ENCODE results near the gene LRMDA. TPM values are rescaled to one million over a fixed set of nuclear protein-coding genes. Genes with fewer than 3 reads are reported as not detected.
"Not testable (repeated sequence)": the region's sequence is repeated elsewhere in the genome, so short reads cannot be mapped to it uniquely, and the experiment has no call there.

LRMDA gene
- total RNA-seq, 1 donor from 2014 or later: not detected

- intact Hi-C loops (cut with micrococcal nuclease): no loop called here
These were observed 301.9 kb downstream of the LRMDA start for GRCh38 chr10:75733135-75733890.

GRCh38 chr10:75736151-75736640 lies 304.8 kb downstream of the LRMDA start:
- intact Hi-C loops (cut with micrococcal nuclease): no loop called here

- intact Hi-C loops (cut with micrococcal nuclease): no loop called here
These were observed 305.6 kb downstream of the LRMDA start for GRCh38 chr10:75736889-75737579.

- intact Hi-C loops (cut with micrococcal nuclease): no loop called here
These were observed 306.1 kb downstream of the LRMDA start for GRCh38 chr10:75737580-75737949.

- intact Hi-C loops (cut with micrococcal nuclease): no loop called here
These were observed 307.5 kb downstream of the LRMDA start for GRCh38 chr10:75738924-75739323.

GRCh38 chr10:75739414-75740143 lies 308.2 kb downstream of the LRMDA start:
- intact Hi-C loops (cut with micrococcal nuclease): no loop called here

- intact Hi-C loops (cut with micrococcal nuclease): no loop called here
These were observed 309.1 kb downstream of the LRMDA start for GRCh38 chr10:75740541-75740940.

- intact Hi-C loops (cut with micrococcal nuclease): no loop called here
These were observed 310.9 kb downstream of the LRMDA start for GRCh38 chr10:75742355-75742754.

- intact Hi-C loops (cut with micrococcal nuclease): no loop called here
These were observed 311.9 kb downstream of the LRMDA start for GRCh38 chr10:75743291-75743778.

- intact Hi-C loops (cut with micrococcal nuclease): no loop called here
These were observed 312.8 kb downstream of the LRMDA start for GRCh38 chr10:75744261-75744660.

- intact Hi-C loops (cut with micrococcal nuclease): no loop called here
These were observed 314.9 kb downstream of the LRMDA start for GRCh38 chr10:75746356-75746755.

- intact Hi-C loops (cut with micrococcal nuclease): not testable (repeated sequence)
These were observed 318.9 kb downstream of the LRMDA start for GRCh38 chr10:75750093-75750875.

GRCh38 chr10:75751232-75751631 lies 319.8 kb downstream of the LRMDA start:
- intact Hi-C loops (cut with micrococcal nuclease): no loop called here

GRCh38 chr10:75753621-75754020 lies 322.2 kb downstream of the LRMDA start:
- intact Hi-C loops (cut with micrococcal nuclease): no loop called here

- intact Hi-C loops (cut with micrococcal nuclease): no loop called here
These were observed 322.8 kb downstream of the LRMDA start for GRCh38 chr10:75754096-75754831.

- intact Hi-C loops (cut with micrococcal nuclease): no loop called here
These were observed 324.1 kb downstream of the LRMDA start for GRCh38 chr10:75755528-75755927.

- intact Hi-C loops (cut with micrococcal nuclease): no loop called here
These were observed 329.9 kb downstream of the LRMDA start for GRCh38 chr10:75761289-75761688.

GRCh38 chr10:75762431-75762802 lies 331.0 kb downstream of the LRMDA start:
- intact Hi-C loops (cut with micrococcal nuclease): no loop called here

- intact Hi-C loops (cut with micrococcal nuclease): no loop called here
These were observed 332.2 kb downstream of the LRMDA start for GRCh38 chr10:75763652-75764051.

- intact Hi-C loops (cut with micrococcal nuclease): no loop called here
These were observed 333.8 kb downstream of the LRMDA start for GRCh38 chr10:75764974-75765788.
